ENCODE data around the gene CCDC181.

DNA sequence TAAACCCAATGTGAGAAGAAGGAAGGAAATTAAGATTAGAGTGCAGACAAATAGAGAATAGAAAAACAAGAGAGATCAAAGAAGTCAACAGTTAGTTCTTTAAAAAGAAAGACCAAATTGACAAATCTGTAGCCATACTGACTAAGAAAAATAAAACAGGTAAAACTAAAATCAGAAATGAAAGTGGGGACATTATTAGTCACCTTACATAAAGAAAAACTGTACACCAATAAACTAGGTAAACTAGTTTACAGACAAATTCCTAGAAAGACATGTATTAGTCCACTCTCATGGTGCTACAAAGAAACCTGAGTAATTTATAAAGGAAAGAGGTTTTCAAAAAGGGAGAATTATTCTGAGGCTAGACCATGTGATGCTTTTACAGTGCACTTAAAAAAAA is 37.0 kb downstream of the CCDC181 start:
- TF ChIP-seq, protein P1, sequence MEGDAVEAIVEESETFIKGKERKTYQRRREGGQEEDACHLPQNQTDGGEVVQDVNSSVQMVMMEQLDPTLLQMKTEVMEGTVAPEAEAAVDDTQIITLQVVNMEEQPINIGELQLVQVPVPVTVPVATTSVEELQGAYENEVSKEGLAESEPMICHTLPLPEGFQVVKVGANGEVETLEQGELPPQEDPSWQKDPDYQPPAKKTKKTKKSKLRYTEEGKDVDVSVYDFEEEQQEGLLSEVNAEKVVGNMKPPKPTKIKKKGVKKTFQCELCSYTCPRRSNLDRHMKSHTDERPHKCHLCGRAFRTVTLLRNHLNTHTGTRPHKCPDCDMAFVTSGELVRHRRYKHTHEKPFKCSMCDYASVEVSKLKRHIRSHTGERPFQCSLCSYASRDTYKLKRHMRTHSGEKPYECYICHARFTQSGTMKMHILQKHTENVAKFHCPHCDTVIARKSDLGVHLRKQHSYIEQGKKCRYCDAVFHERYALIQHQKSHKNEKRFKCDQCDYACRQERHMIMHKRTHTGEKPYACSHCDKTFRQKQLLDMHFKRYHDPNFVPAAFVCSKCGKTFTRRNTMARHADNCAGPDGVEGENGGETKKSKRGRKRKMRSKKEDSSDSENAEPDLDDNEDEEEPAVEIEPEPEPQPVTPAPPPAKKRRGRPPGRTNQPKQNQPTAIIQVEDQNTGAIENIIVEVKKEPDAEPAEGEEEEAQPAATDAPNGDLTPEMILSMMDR (IDR thresholded peaks at IDR 0.05): no peak
- TF ChIP-seq EZH2phosphoT487 (IDR thresholded peaks at IDR 0.05; ENCODE audit: borderline replicate concordance, low read depth) (no peak), RAD21 (IDR thresholded peaks at IDR 0.05; ENCODE audit: low read length) (no peak), POLR2AphosphoS5 (IDR thresholded peaks at IDR 0.05; ENCODE audit: low read depth, low read length) (no peak), FOXJ3 (CRISPR knock-in tag; IDR thresholded peaks at IDR 0.05) (no peak), GABPA (IDR thresholded peaks at IDR 0.05; ENCODE audit: low read depth) (no peak), EP300 (IDR thresholded peaks at IDR 0.05; ENCODE audit: borderline replicate concordance in 1 of 2, low read depth in 1 of 2, low read length in 1 of 2) (no peak), RCOR1 (IDR thresholded peaks at IDR 0.05; ENCODE audit: low read length) (no peak), TAF1 (IDR thresholded peaks at IDR 0.05; ENCODE audit: borderline replicate concordance, low read depth, low read length) (no peak), FOXM1 (IDR thresholded peaks at IDR 0.05; ENCODE audit: low read depth) (no peak), SMC3 (IDR thresholded peaks at IDR 0.05; ENCODE audit: low read depth, low read length) (no peak)
- TF ChIP-seq, protein P2, sequence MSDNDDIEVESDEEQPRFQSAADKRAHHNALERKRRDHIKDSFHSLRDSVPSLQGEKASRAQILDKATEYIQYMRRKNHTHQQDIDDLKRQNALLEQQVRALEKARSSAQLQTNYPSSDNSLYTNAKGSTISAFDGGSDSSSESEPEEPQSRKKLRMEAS (IDR thresholded peaks at IDR 0.05; ENCODE audit: low read depth): no peak
- TF ChIP-seq, protein P3, sequence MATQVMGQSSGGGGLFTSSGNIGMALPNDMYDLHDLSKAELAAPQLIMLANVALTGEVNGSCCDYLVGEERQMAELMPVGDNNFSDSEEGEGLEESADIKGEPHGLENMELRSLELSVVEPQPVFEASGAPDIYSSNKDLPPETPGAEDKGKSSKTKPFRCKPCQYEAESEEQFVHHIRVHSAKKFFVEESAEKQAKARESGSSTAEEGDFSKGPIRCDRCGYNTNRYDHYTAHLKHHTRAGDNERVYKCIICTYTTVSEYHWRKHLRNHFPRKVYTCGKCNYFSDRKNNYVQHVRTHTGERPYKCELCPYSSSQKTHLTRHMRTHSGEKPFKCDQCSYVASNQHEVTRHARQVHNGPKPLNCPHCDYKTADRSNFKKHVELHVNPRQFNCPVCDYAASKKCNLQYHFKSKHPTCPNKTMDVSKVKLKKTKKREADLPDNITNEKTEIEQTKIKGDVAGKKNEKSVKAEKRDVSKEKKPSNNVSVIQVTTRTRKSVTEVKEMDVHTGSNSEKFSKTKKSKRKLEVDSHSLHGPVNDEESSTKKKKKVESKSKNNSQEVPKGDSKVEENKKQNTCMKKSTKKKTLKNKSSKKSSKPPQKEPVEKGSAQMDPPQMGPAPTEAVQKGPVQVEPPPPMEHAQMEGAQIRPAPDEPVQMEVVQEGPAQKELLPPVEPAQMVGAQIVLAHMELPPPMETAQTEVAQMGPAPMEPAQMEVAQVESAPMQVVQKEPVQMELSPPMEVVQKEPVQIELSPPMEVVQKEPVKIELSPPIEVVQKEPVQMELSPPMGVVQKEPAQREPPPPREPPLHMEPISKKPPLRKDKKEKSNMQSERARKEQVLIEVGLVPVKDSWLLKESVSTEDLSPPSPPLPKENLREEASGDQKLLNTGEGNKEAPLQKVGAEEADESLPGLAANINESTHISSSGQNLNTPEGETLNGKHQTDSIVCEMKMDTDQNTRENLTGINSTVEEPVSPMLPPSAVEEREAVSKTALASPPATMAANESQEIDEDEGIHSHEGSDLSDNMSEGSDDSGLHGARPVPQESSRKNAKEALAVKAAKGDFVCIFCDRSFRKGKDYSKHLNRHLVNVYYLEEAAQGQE (IDR thresholded peaks at IDR 0.05; ENCODE audit: low read depth, low read length): no peak

Measured in SK-N-SH (cell line).